HG03354 (cell line): ENCODE measurements around the gene C1orf74.
A peak's percentile ranks its signal among the peaks of the same experiment; 100 is the strongest.

Source experiments
- ATAC-seq: cut with Tn5 transposase; IDR thresholded peaks from one replicate; pipeline ENCODE4 v1.9.1; 2021; ENCODE audit warnings: mild to moderate bottlenecking; ENCODE audit not compliant: unreplicated experiment, poor library complexity, severe bottlenecking

Gene C1orf74

GRCh38 chr1:209749670-209750323 is 34.6 kb downstream of the C1orf74 start:
- ATAC-seq: no peak

GRCh38 chr1:209749205-209749604 is 35.2 kb downstream of the C1orf74 start:
- no peak for ATAC-seq

- ATAC-seq: no peak
Measured at GRCh38 chr1:209748620-209749019, 35.7 kb downstream of the C1orf74 start.

DNA sequence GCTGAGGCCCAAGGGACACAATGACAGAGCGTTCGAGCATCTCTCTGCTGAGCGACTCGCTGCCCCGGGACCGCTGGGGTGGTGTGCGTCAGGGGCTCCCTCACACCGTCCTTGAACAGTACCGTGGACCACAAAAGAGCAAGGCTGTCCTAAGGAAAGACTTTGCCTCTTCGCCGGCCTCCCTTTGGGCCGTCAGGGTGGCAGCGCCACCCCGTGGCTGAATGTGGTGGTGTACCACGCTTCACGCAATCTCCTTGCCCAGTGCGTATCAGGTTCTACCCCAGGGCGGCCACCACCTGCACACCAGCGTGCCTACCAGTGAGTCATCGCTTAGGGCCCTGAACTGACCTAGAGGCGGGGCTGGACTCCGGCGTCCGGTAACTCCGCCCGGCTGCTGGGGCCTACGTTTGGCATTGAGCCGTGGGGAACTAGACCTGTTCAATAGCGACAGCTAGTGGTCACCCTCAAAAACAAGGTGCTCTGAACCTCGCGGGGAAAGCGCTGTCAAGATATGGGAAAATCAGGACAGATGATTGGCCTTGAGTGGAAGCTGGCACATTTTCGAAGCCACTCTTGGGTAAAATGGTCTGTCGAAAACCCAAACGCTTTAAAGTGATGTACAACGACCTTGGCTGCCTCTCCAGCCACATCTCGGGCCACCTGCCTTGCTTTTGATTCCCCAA is 36.6 kb downstream of the C1orf74 start:
- ATAC-seq: peak; percentile 84

GRCh38 chr1:209746451-209747165 is 37.8 kb downstream of the C1orf74 start:
- ATAC-seq: no peak

- ATAC-seq: no peak
Measured at GRCh38 chr1:209743145-209743482, 41.2 kb downstream of the C1orf74 start.

DNA sequence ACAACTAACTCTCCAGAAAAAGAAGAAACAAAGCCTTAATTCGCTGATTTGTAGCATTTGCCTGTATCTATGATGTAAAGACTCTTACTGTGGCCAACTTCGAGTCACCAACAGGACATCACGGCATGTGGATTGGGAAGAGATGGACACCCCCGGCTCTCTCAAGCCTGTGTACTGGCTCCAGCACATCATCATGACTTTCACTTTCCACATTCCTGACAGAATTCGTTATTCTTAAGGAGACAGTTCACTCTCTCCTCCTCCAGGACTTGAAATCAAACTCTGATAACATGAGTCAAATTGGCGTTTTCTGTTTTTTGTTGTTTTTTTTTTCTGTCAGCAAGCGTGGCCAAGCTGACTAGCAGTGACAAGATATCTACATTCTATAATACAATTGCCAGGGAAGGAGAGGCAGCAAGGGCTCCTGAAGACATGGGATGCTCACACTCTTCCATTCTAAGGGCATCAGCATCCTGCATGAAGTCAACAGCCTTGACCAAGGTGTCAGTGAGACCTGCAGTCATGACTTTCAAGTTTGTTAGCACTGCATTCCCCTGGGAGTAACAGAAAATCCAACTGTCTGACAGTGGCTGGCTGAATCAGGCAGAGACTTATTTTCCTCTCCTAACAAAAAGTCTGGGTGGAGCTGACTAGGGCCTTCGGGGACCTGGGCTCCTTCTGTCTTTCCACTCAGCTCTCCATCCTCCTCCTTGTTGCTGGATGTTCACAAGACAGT is 41.8 kb downstream of the C1orf74 start:
- no peak for ATAC-seq

GRCh38 chr1:209741889-209742288 is 42.5 kb downstream of the C1orf74 start:
- no peak for ATAC-seq

GRCh38 chr1:209741193-209741592 is 43.2 kb downstream of the C1orf74 start:
- ATAC-seq: no peak

DNA sequence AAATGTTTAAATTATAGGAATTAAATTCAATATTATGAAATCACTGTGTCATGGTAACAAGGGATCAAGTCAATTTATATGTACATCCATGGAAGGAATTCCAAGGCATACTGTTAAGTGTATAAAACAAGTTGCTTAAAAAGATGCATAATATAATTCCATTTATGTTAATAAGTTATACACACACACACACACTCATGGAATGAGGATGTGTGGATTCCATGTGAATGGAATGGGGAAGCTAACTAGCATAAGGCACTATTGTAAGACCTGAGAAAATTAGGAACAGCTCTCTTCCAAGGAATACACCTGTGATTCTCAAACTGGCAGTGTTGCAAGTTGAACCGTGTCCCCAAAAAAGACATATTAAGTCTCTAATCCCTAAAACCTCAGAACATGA is 46.1 kb downstream of the C1orf74 start:
- no peak for ATAC-seq

DNA sequence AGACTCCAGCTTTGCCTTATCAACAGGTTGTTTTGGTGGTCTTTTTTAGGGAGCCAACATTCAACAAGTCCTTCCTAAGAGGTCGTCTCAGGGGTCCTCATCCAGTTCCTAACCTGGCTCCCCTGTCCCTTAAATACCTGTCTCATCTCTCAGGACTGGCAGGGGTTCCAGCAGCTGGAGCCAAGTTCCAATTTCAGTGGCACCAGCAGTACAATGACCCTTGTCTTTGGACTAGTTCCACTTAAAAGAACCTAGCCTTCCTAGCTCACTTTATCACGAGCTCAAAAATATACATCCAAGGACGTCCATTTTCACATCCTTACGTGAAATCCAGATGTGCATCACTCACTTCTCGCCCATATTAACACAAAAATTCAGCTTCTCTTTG is 47.2 kb downstream of the C1orf74 start:
- no peak for ATAC-seq

- no peak for ATAC-seq
Measured at GRCh38 chr1:209736490-209737117, 47.8 kb downstream of the C1orf74 start.

GRCh38 chr1:209733409-209734192 is 50.8 kb downstream of the C1orf74 start:
- no peak for ATAC-seq

DNA sequence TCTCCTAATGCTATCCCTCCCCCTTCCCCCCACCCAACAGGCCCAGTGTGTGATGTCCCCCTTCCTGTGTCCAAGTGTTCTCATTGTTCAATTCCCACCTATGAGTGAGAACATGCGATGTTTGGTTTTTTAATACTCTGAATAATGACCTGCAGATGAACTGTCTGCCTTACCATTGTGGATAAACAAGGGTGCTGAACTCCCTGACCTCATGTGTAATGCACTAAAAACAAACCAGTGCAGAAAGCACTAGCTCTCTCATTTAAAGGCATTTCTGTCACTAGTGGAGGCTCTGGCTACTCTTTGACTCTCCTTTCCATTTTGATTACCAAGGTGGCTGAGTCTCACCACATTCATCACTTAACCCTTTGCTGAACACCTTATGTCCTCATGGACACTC is 51.6 kb downstream of the C1orf74 start:
- ATAC-seq: no peak

DNA sequence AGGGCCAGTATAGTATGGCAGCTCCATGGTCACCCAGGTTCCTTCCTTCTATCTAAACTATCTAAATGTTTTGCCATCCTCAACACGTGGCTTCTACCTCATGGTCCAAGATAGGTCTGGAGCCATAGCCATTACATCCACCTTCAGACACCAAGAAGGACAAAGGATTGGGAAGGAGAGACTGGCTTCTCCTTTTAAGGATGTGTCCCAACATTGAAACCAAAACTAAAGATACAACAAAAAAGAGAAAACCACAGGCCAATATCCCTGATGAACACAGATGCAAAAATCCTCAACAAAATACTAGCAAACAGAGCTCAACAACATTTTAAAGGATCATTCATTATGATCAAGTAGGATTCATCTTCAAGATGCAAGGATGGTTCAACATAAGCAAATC is 54.9 kb downstream of the C1orf74 start:
- ATAC-seq: no peak
